ENCODE results near the gene DENND2D.

Gene DENND2D

GRCh38 chr1:111139324-111139955 is 61.0 kb downstream of the DENND2D start:
- peak overlapping the region; percentile 92 for H3K27ac ChIP-seq (ENCODE audit: extremely low read depth, low read depth, low read length)
- H3K9me3 ChIP-seq (ENCODE audit: control insufficient read depth, insufficient read depth, low read depth, low read length): no peaks in the 10 kb centered on the region
- H3K4me3 ChIP-seq (ENCODE audit: low read depth, low read length): peak overlapping the region; percentile 98
- ChIA-PET POLR2A (interaction anchor here (0.5 to 1.6 kb wide), 4 partner anchors 21 to 480 kb away, joined by 3 to 6 read pairs (median 3); no protein-coding TSS in a partner anchor), CTCF (interaction anchor here (0.6 to 1.4 kb wide), 5 partner anchors 21 to 1524 kb away, joined by 3 to 5 read pairs (median 3); no protein-coding TSS in a partner anchor)
- H3K36me3 ChIP-seq (ENCODE audit: control insufficient read depth in 2 of 2, insufficient read depth in 1 of 2, low read length in 2 of 2): peaks cover 4 to 30% of the 10 kb centered on the region in 2 experiments; a peak in 2 of 3 replicates
- peaks cover 13% of the 10 kb centered on the region; the same call in 1 of the 2 replicates for H3K4me1 ChIP-seq (ENCODE audit: control insufficient read depth, insufficient read depth, low read length)
- TF ChIP-seq ZNF692 (tag by site-specific recombination; IDR thresholded peaks at IDR 0.05): peak; percentile 99
- peak; percentile 55; the same call in 1 of the 2 replicates for TF ChIP-seq ZBTB8A (tag by site-specific recombination; IDR thresholded peaks at IDR 0.05)
- TF ChIP-seq ZNF10 (tag by site-specific recombination; IDR thresholded peaks at IDR 0.05): no peak
- no peak for TF ChIP-seq ZNF184 (tag by site-specific recombination; IDR thresholded peaks at IDR 0.05)
- no peak for TF ChIP-seq ZSCAN4 (tag by site-specific recombination; IDR thresholded peaks at IDR 0.05)
- TF ChIP-seq, protein P1, sequence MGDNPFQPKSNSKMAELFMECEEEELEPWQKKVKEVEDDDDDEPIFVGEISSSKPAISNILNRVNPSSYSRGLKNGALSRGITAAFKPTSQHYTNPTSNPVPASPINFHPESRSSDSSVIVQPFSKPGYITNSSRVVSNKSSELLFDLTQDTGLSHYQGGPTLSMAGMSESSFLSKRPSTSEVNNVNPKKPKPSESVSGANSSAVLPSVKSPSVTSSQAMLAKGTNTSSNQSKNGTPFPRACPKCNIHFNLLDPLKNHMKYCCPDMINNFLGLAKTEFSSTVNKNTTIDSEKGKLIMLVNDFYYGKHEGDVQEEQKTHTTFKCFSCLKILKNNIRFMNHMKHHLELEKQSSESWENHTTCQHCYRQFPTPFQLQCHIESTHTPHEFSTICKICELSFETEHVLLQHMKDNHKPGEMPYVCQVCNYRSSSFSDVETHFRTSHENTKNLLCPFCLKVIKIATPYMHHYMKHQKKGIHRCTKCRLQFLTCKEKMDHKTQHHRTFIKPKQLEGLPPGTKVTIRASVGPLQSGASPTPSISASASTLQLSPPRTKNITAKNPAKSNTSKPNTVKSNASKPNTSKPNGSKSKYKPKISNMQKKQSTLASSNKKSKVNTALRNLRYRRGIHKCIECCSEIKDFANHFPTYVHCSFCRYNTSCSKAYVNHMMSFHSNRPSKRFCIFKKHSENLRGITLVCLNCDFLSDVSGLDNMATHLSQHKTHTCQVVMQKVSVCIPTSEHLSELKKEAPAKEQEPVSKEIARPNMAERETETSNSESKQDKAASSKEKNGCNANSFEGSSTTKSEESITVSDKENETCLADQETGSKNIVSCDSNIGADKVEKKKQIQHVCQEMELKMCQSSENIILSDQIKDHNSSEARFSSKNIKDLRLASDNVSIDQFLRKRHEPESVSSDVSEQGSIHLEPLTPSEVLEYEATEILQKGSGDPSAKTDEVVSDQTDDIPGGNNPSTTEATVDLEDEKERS (tag by site-specific recombination; IDR thresholded peaks at IDR 0.05): no peak
- peak; percentile 49; the same call in 1 of the 2 replicates for TF ChIP-seq ZNF366 (tag by site-specific recombination; conservative IDR thresholded peaks at IDR 0.05)
- peak; percentile 36 for TF ChIP-seq SP2 (tag by site-specific recombination; IDR thresholded peaks at IDR 0.05)
- no peak for TF ChIP-seq ZNF555 (tag by site-specific recombination; conservative IDR thresholded peaks at IDR 0.05)
- TF ChIP-seq ZNF664 (tag by site-specific recombination; IDR thresholded peaks at IDR 0.05): 0 out of 2 replicates have a peak, but pooled peaks have one; percentile 22
- no peak for TF ChIP-seq ZNF350 (tag by site-specific recombination; IDR thresholded peaks at IDR 0.05)
- no peak for TF ChIP-seq ZNF146 (tag by site-specific recombination; IDR thresholded peaks at IDR 0.05)
- no peak for TF ChIP-seq ZNF654 (tag by site-specific recombination; IDR thresholded peaks at IDR 0.05; ENCODE audit: low read depth)
- TF ChIP-seq ZNF37A (tag by site-specific recombination; IDR thresholded peaks at IDR 0.05): no peak
- TF ChIP-seq ZNF558 (tag by site-specific recombination; IDR thresholded peaks at IDR 0.05): no peak; the same call in 1 of the 2 replicates
- no peak for TF ChIP-seq ZNF501 (tag by site-specific recombination; IDR thresholded peaks at IDR 0.05)
- TF ChIP-seq, protein P2, sequence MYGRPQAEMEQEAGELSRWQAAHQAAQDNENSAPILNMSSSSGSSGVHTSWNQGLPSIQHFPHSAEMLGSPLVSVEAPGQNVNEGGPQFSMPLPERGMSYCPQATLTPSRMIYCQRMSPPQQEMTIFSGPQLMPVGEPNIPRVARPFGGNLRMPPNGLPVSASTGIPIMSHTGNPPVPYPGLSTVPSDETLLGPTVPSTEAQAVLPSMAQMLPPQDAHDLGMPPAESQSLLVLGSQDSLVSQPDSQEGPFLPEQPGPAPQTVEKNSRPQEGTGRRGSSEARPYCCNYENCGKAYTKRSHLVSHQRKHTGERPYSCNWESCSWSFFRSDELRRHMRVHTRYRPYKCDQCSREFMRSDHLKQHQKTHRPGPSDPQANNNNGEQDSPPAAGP (tag by site-specific recombination; IDR thresholded peaks at IDR 0.05): no peak
- TF ChIP-seq ZNF114 (tag by site-specific recombination; IDR thresholded peaks at IDR 0.05): no peak
- TF ChIP-seq, protein P3, sequence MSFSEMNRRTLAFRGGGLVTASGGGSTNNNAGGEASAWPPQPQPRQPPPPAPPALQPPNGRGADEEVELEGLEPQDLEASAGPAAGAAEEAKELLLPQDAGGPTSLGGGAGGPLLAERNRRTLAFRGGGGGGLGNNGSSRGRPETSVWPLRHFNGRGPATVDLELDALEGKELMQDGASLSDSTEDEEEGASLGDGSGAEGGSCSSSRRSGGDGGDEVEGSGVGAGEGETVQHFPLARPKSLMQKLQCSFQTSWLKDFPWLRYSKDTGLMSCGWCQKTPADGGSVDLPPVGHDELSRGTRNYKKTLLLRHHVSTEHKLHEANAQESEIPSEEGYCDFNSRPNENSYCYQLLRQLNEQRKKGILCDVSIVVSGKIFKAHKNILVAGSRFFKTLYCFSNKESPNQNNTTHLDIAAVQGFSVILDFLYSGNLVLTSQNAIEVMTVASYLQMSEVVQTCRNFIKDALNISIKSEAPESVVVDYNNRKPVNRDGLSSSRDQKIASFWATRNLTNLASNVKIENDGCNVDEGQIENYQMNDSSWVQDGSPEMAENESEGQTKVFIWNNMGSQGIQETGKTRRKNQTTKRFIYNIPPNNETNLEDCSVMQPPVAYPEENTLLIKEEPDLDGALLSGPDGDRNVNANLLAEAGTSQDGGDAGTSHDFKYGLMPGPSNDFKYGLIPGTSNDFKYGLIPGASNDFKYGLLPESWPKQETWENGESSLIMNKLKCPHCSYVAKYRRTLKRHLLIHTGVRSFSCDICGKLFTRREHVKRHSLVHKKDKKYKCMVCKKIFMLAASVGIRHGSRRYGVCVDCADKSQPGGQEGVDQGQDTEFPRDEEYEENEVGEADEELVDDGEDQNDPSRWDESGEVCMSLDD (tag by site-specific recombination; IDR thresholded peaks at IDR 0.05): no peak
- no peak for TF ChIP-seq CTCF (tag by site-specific recombination; IDR thresholded peaks at IDR 0.05)
- no peak for TF ChIP-seq OVOL3 (tag by site-specific recombination; IDR thresholded peaks at IDR 0.05)
- TF ChIP-seq ZBTB17 (tag by site-specific recombination; IDR thresholded peaks at IDR 0.05): peak; percentile 93
- TF ChIP-seq, protein P4, sequence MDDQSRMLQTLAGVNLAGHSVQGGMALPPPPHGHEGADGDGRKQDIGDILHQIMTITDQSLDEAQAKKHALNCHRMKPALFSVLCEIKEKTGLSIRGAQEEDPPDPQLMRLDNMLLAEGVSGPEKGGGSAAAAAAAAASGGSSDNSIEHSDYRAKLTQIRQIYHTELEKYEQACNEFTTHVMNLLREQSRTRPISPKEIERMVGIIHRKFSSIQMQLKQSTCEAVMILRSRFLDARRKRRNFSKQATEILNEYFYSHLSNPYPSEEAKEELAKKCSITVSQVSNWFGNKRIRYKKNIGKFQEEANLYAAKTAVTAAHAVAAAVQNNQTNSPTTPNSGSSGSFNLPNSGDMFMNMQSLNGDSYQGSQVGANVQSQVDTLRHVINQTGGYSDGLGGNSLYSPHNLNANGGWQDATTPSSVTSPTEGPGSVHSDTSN (CRISPR knock-in tag; IDR thresholded peaks at IDR 0.05): no peak
- no peak for TF ChIP-seq IKZF3 (tag by site-specific recombination; IDR thresholded peaks at IDR 0.05)
- no peak for TF ChIP-seq ZNF292 (tag by site-specific recombination; IDR thresholded peaks at IDR 0.05; ENCODE audit: borderline replicate concordance, low read depth)
